ENCODE results near the gene DNAJC22.
"Not testable (repeated sequence)": the region's sequence is repeated elsewhere in the genome, so short reads cannot be mapped to it uniquely, and the experiment has no call there.

The DNAJC22 gene

DNA sequence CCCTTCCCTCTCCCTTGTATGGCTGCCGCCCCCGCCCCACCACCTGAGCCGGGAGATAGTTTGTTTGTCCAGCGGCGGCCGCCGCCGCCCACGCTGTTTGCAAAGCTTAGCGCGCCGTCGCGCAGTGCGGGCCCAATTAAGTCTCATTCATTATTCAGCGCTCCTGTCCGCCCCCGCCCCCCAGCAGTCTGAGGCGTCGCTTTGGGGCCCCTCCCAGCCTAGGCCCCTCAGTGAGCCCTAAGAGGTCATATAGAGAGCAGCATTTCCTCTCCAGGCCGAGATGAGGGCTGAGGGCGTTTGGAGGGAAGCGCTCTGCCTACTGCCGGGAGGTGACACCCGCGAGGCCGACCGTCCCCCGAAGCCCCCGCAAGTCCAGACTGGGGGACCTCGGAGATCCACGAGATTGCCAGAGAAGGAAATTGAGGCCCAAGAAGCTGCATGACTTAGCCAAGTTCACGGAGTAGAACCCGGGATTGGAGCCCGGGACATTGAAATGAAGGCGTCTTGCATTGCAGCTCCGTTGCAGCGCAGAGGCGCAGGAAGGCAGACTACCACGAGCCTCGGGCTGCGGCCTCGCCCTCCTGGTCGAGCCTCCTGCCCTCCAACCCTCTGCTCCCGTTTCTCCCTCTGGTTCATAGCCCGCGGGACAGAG, at the start of gene DNAJC22:
TSS of gene DNAJC22 (plus strand) at position 230 of the 652 bp plus-strand sequence. CDS start 1,985 bp downstream, outside the sequence.
- DNase-seq, result no peak

- no peak for DNase-seq
Measured at GRCh38 chr12:49297695-49298060, 49.0 kb upstream of the DNAJC22 start.

DNA sequence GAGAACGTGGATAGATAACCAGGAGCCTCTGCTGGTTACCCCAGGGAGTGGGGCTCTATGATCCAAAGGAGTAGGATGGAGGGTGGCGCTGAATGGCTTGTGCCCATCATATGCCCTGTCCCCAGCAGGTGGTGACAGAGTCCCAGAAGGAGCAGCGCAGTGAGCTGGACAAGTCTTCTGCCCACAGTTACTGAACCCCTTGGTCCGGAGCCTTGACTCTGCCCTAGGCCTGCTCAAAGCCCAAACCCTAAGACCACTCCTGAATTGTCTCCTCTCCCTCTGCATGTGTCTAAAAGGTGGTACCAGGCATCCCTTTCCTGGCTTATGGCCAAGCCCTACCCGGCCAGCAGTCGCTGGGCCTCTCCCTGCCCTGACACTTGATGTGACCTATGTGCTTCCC, 48.5 kb upstream of the DNAJC22 start:
- DNase-seq, result no peak

DNA sequence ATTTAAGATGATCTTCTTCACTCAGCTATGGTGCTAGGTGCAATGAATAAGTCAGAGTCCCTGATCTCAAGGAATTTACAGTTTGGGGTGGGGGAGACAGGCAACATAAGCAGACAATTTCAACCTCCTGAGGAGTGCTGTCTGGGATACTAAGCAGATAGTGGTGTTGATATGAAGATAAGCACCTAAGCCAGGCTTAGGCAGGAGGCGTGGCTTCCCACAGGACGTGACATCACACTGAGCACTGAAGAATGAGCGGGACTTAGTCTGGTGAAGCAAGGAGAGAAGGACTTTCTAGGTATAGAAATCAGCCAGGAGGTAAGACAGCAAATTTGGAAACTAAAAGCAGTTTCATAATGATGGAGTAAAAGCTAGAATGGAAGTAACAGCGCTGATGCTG, 44.9 kb upstream of the DNAJC22 start:
- no peak for DNase-seq

DNA sequence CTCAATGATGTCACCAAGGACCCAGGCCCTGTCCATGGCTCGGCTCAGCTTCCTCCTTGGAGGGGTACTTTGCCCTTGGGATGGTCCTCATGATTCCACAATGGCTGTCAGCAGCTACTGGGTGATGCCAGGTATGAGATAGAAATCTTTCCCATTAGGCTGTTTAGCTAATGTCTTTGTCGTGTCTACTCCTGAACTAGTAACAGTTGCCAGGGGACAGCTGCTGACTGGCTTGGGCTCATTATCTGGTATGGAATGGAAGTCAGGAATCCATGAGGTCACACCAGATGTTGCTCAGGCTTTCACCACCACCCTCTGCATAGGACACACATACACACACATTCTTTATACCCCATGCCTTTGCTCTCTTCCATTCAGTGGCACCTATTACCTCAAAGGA, 42.5 kb upstream of the DNAJC22 start:
- DNase-seq, result no peak

- no peak for DNase-seq
Measured at GRCh38 chr12:49305762-49306510, 40.8 kb upstream of the DNAJC22 start.

- DNase-seq, result no peak
Measured at GRCh38 chr12:49309386-49309785, 37.3 kb upstream of the DNAJC22 start.

DNA sequence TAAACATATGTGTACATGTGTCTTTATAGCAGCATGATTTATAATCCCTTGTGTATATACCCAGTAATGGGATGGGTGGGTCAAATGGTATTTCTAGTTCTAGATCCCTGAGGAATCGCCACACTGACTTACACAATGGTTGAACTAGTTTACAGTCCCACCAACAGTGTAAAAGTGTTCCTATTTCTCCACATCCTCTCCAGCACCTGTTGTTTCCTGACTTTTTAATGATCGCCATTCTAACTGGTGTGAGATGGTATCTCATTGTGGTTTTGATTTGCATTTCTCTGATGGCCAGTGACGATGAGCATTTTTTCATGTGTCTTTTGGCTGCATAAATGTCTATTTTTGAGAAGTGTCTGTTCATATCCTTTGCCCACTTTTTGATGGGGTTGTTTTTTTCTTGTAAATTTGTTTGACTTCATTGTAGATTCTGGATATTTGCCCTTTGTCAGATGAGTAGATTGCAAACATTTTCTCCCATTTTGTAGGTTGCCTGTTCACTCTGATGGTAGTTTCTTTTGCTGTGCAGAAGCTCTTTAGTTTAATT, 36.2 kb upstream of the DNAJC22 start:
- not testable (repeated sequence) for DNase-seq

- DNase-seq, result no peak
Measured at GRCh38 chr12:49314811-49315210, 31.9 kb upstream of the DNAJC22 start.

GRCh38 chr12:49317118-49317517, 29.6 kb upstream of the DNAJC22 start:
- DNase-seq, result not testable (repeated sequence)

DNA sequence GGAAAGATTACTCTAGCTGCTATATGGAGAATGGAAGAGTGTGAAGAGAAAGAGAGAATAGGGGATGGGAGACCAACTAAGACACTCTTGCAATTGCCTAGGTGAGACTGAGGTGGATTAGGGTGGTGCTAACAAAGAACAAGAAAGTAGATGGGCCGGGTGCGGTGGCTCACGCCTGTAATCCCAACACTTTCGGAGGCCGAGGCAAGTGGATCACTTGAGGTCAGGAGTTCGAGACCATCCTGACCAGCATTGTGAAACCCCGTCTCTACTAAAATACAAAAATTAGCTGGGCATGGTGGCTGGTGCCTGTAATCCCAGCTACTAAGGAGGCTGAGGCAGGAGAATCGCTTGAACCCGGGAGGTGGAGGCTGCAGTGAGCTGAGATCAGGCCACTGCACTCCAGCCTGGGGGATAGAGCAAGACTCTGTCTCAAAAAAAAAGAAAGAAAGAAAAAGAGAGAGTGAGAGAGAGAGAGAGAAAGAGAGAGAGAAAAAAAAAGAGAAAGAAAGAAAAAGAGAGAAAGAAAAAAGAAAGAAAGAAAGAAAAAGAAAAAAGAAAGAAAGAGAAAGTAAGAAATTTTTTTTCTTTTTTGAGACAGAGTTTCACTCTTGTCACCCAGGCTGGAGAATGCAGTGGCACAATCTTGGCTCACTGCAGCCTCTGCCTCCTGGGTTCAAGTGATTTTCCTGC, 26.1 kb upstream of the DNAJC22 start:
- not testable (repeated sequence) for DNase-seq

DNA sequence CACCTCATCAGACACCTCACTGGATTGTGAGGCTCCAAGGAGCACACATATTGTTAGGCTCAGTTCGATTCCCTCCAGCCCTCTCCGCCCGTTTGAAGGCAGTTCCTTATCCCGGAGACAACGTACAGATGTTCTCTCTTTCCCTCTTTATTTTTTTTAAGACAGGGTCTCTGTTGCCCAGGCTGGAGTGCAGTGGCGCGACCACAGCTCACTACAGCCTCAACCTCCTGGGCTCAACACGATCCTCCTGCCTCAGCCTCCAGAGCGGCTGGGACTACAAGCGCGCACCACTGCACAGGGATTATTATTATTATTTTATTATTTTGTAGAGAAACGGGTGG, 24.4 kb upstream of the DNAJC22 start:
- no peak for DNase-seq

GRCh38 chr12:49322708-49323523, 23.8 kb upstream of the DNAJC22 start, which contains the start of gene TROAP:
Gene TROAP (plus strand): TSS chr12:49323255. CDS start chr12:49323609, 354 bp downstream.
- peak; percentile 95 for DNase-seq

DNA sequence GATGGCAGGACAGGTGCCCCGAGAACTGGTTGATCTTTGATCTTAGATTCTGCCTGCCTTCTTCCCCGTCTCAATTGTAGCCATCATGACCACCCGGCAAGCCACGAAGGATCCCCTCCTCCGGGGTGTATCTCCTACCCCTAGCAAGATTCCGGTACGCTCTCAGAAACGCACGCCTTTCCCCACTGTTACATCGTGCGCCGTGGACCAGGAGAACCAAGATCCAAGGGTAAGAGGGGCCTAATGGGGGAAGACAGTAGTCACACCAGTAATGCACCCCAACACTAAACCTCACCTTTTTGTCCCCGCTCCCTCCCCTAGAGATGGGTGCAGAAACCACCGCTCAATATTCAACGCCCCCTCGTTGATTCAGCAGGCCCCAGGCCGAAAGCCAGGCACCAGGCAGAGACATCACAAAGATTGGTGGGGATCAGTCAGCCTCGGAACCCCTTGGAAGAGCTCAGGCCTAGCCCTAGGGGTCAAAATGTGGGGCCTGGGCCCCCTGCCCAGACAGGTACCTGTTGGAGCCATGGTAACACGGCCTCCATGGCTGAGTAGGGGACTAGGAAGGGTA, 23.1 kb upstream of the DNAJC22 start:
- DNase-seq, result no peak

DNA sequence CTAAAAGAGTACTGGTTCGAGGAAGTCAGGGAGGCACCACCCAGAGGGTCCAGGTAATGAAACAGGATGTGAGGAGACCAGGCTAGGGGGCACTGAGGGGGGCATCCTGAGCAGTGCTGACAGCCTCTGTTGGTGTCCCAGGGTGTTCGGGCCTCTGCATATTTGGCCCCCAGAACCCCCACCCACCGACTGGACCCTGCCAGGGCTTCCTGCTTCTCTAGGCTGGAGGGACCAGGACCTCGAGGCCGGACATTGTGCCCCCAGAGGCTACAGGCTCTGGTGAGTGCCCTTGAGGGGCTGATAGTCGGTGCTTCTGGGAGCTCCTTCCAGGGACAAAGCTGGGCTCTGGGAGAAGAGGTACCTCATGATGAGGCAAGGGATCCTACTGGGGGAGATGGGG, 21.1 kb upstream of the DNAJC22 start:
- DNase-seq, result no peak

- no peak for DNase-seq
Measured at GRCh38 chr12:49327368-49327767, 19.3 kb upstream of the DNAJC22 start.

DNA sequence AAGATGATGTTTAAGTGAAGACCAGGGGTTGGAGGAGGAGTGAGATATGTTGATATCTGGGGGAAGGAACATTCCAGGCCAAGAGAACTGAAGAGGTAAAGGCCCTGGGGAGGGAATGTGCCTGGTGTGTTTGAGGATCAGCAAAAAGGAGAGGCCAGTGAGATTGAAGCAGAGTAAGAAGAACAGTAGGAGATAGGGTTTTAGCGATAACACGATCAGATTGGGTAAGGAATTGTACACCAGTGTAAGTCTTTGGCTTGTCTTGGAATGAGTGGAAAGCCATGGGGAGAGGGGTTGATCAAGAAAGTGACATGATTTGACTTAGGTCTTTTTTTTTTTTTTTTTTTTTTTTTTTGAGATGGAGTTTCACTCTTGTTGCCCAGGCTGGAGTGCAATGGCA, 18.8 kb upstream of the DNAJC22 start:
- DNase-seq, result no peak

GRCh38 chr12:49328816-49329215, 17.9 kb upstream of the DNAJC22 start:
- no peak for DNase-seq

DNA sequence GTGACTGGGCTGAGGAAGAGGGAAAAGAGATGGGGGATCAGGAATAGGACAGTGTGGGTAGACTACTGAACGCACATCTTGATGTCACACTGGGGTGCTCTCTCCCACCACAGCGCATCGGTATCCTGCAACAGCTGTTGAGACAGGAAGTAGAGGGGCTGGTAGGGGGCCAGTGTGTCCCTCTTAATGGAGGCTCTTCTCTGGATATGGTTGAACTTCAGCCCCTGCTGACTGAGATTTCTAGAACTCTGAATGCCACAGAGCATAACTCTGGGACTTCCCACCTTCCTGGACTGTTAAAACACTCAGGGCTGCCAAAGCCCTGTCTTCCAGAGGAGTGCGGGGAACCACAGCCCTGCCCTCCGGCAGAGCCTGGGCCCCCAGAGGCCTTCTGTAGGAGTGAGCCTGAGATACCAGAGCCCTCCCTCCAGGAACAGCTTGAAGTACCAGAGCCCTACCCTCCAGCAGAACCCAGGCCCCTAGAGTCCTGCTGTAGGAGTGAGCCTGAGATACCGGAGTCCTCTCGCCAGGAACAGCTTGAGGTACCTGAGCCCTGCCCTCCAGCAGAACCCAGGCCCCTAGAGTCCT, 16.6 kb upstream of the DNAJC22 start:
- DNase-seq, result no peak

- DNase-seq, result no peak
Measured at GRCh38 chr12:49330631-49331379, 15.9 kb upstream of the DNAJC22 start.
